ENCODE measurements around the gene NAA15. TPM values are rescaled to one million over a fixed set of nuclear protein-coding genes. Genes with fewer than 3 reads are reported as not detected.
"Not testable (repeated sequence)": the region's sequence is repeated elsewhere in the genome, so short reads cannot be mapped to it uniquely, and the experiment has no call there.

Gene NAA15
- total RNA-seq, 4 donors from 2014 or later: 23.9 to 34.1 (median 32.2) TPM

DNA sequence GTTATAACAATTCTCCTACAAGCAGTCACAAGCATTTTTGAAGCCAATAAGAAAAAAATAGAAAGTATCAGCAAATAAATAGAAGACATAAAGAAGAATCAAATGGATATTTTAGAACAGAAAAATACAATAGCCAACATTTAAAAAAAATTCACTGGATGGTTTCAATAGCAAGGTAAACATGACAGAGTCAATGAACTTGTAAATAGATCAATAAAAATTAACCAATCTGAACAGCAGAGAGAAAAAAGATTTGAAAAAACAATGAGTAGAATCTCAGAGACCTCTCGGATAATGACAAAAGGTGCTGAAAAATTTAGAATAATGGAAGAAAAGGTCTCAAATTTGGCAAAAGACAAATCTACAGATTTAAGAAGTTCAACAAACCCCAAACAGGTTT lies 119.3 kb downstream of the NAA15 start:
- peaks cover 0 to 6% (median 0%) of the 10 kb centered on the region in 3 donors for H3K9me3 ChIP-seq
- H3K27me3 ChIP-seq: no peaks in the 10 kb centered on the region
- H3K36me3 ChIP-seq: no peaks in the 10 kb centered on the region
- 86 to 100% methylated on average over 1 of the region's 1 CpG for WGBS, 2 donors (ENCODE audit: low coverage in 1 of 2)
- H3K4me1 ChIP-seq: no peaks in the 10 kb centered on the region
- H3K27ac ChIP-seq: no peak overlapping the region
- no peak for ATAC-seq
- H3K4me3 ChIP-seq: no peak overlapping the region
- TF ChIP-seq POLR2AphosphoS5 (IDR thresholded peaks at IDR 0.05) (no peak), EP300 (IDR thresholded peaks at IDR 0.05) (no peak), POLR2A (IDR thresholded peaks at IDR 0.05) (no peak)
- TF ChIP-seq, protein P1, sequence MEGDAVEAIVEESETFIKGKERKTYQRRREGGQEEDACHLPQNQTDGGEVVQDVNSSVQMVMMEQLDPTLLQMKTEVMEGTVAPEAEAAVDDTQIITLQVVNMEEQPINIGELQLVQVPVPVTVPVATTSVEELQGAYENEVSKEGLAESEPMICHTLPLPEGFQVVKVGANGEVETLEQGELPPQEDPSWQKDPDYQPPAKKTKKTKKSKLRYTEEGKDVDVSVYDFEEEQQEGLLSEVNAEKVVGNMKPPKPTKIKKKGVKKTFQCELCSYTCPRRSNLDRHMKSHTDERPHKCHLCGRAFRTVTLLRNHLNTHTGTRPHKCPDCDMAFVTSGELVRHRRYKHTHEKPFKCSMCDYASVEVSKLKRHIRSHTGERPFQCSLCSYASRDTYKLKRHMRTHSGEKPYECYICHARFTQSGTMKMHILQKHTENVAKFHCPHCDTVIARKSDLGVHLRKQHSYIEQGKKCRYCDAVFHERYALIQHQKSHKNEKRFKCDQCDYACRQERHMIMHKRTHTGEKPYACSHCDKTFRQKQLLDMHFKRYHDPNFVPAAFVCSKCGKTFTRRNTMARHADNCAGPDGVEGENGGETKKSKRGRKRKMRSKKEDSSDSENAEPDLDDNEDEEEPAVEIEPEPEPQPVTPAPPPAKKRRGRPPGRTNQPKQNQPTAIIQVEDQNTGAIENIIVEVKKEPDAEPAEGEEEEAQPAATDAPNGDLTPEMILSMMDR (IDR thresholded peaks at IDR 0.05): no peak

DNA sequence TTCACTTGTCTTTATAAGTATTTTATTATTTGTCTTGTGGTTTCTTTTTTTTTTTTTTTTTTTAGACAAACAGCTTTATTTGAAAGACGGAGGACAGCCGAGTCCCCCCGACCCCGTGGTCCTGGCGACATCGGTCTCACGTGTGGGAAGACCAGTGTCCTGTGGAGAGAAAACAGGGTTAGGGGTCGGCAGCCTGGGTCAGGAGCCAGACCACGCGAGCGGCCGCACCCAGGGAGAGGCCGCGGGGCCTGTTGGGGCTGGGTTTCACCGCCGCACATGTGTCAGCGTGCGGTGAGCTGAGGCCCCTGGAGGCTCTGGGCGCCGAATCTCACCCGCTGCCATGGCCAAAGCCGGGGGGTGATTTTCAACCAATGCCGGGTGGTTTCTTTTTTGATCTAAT lies 134.8 kb downstream of the NAA15 start:
- 96% methylated on average over 4 to 13 of the region's 23 CpGs for WGBS, 2 donors (ENCODE audit: low coverage in 1 of 2)
- no peak for ATAC-seq
- Histone ChIP-seq H3K4me3 (no peak overlapping the region), H3K9me3 (peaks cover 0 to 7% (median 0%) of the 10 kb centered on the region in 3 donors), H3K4me1 (no peaks in the 10 kb centered on the region), H3K36me3 (peaks cover 0 to 8% of the 10 kb centered on the region in 2 donors), H3K27ac (no peak overlapping the region), H3K27me3 (no peaks in the 10 kb centered on the region)
- TF ChIP-seq POLR2AphosphoS5 (IDR thresholded peaks at IDR 0.05) (no peak), POLR2A (IDR thresholded peaks at IDR 0.05) (no peak), EP300 (IDR thresholded peaks at IDR 0.05) (no peak)
- TF ChIP-seq, protein P1 (IDR thresholded peaks at IDR 0.05): no peak

GRCh38 chr4:139438141-139438540 lies 136.8 kb downstream of the NAA15 start:
- Histone ChIP-seq H3K36me3 (peaks cover 0 to 8% of the 10 kb centered on the region in 2 donors), H3K4me3 (no peak overlapping the region), H3K27me3 (no peaks in the 10 kb centered on the region), H3K9me3 (peaks cover 0 to 7% (median 0%) of the 10 kb centered on the region in 3 donors), H3K27ac (no peak overlapping the region), H3K4me1 (no peaks in the 10 kb centered on the region)
- no peak for TF ChIP-seq POLR2AphosphoS5 (IDR thresholded peaks at IDR 0.05)
- TF ChIP-seq, protein P1 (IDR thresholded peaks at IDR 0.05): no peak
- TF ChIP-seq POLR2A (IDR thresholded peaks at IDR 0.05): no peak
- TF ChIP-seq EP300 (IDR thresholded peaks at IDR 0.05): no peak
- ATAC-seq: no peak
- WGBS, 2 donors (ENCODE audit: low coverage in 1 of 2): 86% methylated on average over 2 of the region's 2 CpGs

- no peak for TF ChIP-seq POLR2A (IDR thresholded peaks at IDR 0.05)
- no peak for ATAC-seq
- peaks cover 0 to 7% (median 0%) of the 10 kb centered on the region in 3 donors for H3K9me3 ChIP-seq
- H3K4me3 ChIP-seq: no peak overlapping the region
- H3K27me3 ChIP-seq: no peaks in the 10 kb centered on the region
- H3K36me3 ChIP-seq: peaks cover 0 to 8% of the 10 kb centered on the region in 2 donors
- no peak overlapping the region for H3K27ac ChIP-seq
- no peaks in the 10 kb centered on the region for H3K4me1 ChIP-seq
- WGBS, 2 donors (ENCODE audit: low coverage in 1 of 2): 98 to 100% methylated on average over 1 to 4 of the region's 4 CpGs
Observed at GRCh38 chr4:139441029-139441428, 139.7 kb downstream of the NAA15 start.

DNA sequence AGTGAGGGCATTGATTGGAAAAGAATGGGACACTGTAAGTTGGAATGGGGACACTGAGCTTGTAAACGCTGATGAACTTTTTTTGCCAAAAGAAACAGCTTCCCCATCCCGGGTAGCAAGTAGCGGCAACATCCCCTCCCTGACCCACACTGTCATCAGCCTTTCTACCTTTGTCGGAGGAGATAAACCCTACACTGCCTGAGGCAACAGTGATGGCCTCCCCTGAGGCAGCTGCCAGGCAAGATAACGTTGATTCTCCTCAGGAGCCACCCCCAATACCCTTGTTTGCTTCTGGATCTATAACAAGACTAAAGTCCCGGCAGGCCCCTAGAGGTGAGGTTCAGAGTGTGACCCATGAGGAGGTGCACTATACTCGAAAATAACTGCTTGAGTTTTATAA lies 142.4 kb downstream of the NAA15 start:
- no peaks in the 10 kb centered on the region for H3K9me3 ChIP-seq
- no peaks in the 10 kb centered on the region for H3K4me1 ChIP-seq
- H3K27ac ChIP-seq: no peak overlapping the region
- TF ChIP-seq EP300 (IDR thresholded peaks at IDR 0.05) (no peak), POLR2AphosphoS5 (IDR thresholded peaks at IDR 0.05) (no peak), POLR2A (IDR thresholded peaks at IDR 0.05) (no peak)
- TF ChIP-seq, protein P1 (IDR thresholded peaks at IDR 0.05): no peak
- no peak overlapping the region for H3K4me3 ChIP-seq
- ATAC-seq: no peak
- 92 to 98% methylated on average over 3 to 4 of the region's 7 CpGs for WGBS, 2 donors (ENCODE audit: low coverage in 1 of 2)
- no peaks in the 10 kb centered on the region for H3K36me3 ChIP-seq
- no peaks in the 10 kb centered on the region for H3K27me3 ChIP-seq

DNA sequence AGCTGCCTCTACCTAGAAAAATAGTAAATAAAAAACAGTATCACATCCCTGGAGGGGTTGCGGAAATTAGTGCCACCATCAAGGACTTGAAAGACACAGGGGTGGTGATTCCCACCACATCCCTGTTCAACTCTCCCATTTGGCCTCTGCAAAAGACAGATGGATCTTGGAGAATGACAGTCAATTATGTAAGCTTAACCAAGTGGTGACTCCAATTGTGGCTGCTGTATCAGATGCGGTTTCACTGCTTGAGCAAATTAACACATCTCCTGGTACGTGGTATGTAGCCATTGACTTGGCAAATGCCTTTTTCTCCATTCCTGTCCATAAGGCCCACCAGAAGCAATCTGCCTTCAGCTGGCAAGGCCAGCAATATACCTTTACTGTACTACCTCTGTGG lies 143.6 kb downstream of the NAA15 start:
- not testable (repeated sequence) for ATAC-seq, H3K9me3 ChIP-seq, H3K4me3 ChIP-seq, H3K36me3 ChIP-seq, H3K27me3 ChIP-seq, H3K4me1 ChIP-seq, H3K27ac ChIP-seq
- WGBS, 2 donors (ENCODE audit: low coverage in 1 of 2): 76% methylated on average over 3 of the region's 3 CpGs; no CpG with 5 or more reads in 1 of the 2 donors

GRCh38 chr4:139447078-139447477 lies 145.8 kb downstream of the NAA15 start:
- not testable (repeated sequence) for H3K27ac ChIP-seq, H3K9me3 ChIP-seq, H3K27me3 ChIP-seq, H3K4me3 ChIP-seq, H3K36me3 ChIP-seq, H3K4me1 ChIP-seq, ATAC-seq
- WGBS, 2 donors (ENCODE audit: low coverage in 1 of 2): 63 to 100% methylated on average over 1 to 3 of the region's 4 CpGs

Data from gastroesophageal sphincter (tissue), 4 donors.